Activated CD8-positive, alpha-beta memory T cell treated with anti-CD3 and anti-CD28 coated beads for 48 hours (primary cell): ENCODE results near the gene MRPL36.

Source experiments
- DNase-seq, 3 experiments: peaks; one replicate each; pipeline ENCODE4 v3.0.0-alpha.2; 2020; ENCODE audit warnings: low read depth in 2 of 3, low spot score in 2 of 3

MRPL36 gene

GRCh38 chr5:1751026-1751863 is 48.4 kb downstream of the MRPL36 start:
- DNase-seq = no peak

DNA sequence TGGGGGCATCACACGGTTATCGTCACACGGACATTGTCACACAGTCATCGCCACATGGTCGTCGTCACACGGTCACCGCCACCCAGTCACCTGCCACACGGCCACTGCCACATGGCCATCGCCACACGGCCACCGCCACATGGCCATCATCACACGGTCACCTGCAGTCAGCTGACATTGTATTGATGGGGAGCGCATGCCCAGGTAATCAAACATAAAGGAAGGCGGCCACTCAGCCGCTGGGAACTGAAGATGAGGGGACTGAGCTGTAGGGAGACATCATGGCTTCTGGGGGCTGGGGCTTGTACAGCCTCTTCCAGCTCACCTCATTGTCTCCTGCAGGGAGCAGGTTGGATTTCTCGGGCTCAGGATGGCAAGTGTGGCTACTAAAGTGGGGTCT is 49.2 kb downstream of the MRPL36 start:
- DNase-seq = no peak

- no peak for DNase-seq
Observed at GRCh38 chr5:1749346-1750124, 50.1 kb downstream of the MRPL36 start.

DNA sequence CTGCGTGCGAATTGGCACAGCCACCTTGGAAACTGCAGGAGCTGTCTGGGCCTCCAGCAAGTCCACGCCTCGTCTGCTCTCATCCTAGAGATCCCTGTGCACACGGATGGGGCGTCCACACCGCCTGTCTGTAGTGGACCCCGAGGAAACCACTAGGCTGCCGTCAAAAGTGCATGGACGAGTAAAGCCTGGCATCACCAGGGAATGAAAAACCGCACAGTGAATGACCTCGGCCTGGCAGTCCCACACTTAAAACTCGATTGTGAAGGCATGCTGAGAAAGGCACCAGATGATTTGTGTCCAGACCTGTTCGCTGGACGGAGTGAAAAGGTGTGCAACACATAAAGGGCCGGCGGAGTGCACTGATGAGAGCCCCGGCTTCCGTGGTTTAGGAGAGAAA is 50.8 kb downstream of the MRPL36 start:
- DNase-seq = no peak
